ENCODE results near the gene FOXO6. TPM values are rescaled to one million over a fixed set of nuclear protein-coding genes. Genes with fewer than 3 reads are reported as not detected.

FOXO6 gene
- total RNA-seq, 4 donors from 2014 or later, result 3.9 to 20.1 (median 7.6) TPM; not detected in 1

DNA sequence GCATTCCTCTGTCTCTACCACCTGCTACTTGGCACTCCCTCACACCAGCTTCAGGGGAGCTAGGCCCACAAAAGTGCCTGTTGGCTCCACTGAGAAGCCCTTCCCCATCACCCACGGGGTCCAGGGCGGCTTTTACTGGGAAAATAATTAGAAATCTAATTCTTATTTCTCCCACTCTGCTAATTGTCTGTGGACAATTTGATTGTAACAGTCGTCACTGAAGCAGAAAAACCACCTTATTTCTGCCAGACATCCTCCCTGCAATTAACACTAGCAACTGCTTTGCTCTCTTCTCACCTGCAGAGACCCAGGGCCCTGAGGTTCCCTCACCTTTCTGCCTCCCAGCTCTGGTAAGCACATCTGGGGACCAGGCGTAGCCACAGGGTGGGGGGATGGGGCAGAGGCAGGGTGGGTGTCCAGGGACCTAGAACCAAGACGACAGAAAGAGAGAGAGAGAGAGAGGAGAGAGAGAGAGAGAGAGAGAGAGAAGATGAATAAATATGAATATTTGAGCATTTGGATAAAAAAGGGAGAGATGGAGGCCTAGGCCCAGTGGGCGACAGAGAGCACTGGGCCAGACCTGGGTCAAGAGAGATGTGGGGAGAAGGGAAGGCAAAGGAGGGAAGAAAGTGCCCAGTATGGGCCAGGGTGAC is 32.6 kb downstream of the FOXO6 start:
- TF ChIP-seq CTCF (IDR thresholded peaks at IDR 0.05) (no peak), POLR2A (IDR thresholded peaks at IDR 0.05) (no peak)

GRCh38 chr1:41394369-41394744 is 33.1 kb downstream of the FOXO6 start:
- Histone ChIP-seq H3K4me1 (no peaks in the 10 kb centered on the region), H3K36me3 (no peaks in the 10 kb centered on the region), H3K27me3 (no peaks in the 10 kb centered on the region), H3K27ac (no peak overlapping the region), H3K9me3 (no peaks in the 10 kb centered on the region), H3K4me3 (no peak overlapping the region)
- TF ChIP-seq POLR2A (IDR thresholded peaks at IDR 0.05), result no peak
- TF ChIP-seq CTCF (IDR thresholded peaks at IDR 0.05), result no peak
- DNase-seq, result no peak
- intact Hi-C loops (cut with DNase I; ENCODE audit: low total_unique reads), result no loop called here

More for the DNA sequence above, 32.6 kb downstream of the FOXO6 start:
- Histone ChIP-seq H3K36me3 (no peaks in the 10 kb centered on the region), H3K27ac (no peak overlapping the region), H3K27me3 (no peaks in the 10 kb centered on the region), H3K9me3 (no peaks in the 10 kb centered on the region), H3K4me3 (no peak overlapping the region), H3K4me1 (no peaks in the 10 kb centered on the region)
- intact Hi-C loops (cut with DNase I; ENCODE audit: low total_unique reads), result no loop called here
- no peak for DNase-seq

DNA sequence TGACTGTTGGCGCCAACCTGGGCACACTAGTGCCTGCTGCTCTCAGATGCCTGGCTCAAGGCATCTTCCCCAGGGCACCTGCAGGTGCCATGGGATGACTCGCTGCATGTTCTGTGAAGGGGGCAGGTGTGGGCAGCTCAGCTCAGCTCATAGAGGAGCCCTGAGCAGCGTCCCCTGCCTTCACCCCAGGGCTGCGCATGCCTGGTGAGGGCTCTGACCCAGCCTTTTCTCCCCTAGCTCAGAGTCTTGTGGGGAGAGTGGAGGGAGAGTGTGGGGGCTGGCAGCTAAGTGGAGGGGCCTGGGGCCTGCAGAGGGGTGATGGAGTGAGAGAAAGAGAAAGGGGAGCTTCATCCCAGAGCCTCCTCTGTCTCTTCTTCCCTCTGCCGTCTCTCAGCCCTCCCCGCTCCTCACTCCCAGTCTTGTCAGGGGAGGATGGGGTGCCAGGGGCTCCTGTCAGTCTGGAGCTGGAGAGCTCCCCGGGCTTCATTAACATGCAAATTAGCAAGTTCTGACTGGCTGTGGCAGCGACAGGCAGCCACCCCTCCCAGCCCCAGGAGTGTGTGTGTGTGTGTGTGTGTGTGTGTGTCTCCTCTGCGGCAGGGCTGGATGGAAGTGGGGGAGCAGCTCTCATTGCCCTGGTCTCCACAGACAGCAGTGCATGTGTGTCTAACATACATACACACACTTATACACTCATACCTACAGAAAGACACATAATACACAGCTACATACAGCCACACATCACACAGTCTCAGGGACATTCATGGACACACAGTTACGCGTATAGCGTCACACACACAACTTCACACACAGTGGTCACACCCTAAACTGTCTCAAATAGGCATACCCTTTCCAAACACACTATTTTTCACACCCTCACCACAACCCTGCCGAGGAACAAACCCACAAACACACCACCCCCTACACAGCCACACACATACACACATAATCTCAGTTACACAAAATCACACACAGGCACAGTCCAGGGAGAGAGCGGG is 34.0 kb downstream of the FOXO6 start:
- H3K4me1 ChIP-seq, result no peaks in the 10 kb centered on the region
- no peak overlapping the region for H3K4me3 ChIP-seq
- no peak for DNase-seq
- no peak overlapping the region for H3K27ac ChIP-seq
- intact Hi-C loops (cut with DNase I; ENCODE audit: low total_unique reads), result no loop called here
- TF ChIP-seq CTCF (IDR thresholded peaks at IDR 0.05) (no peak), POLR2A (IDR thresholded peaks at IDR 0.05) (no peak)
- no peaks in the 10 kb centered on the region for H3K36me3 ChIP-seq
- no peaks in the 10 kb centered on the region for H3K27me3 ChIP-seq
- no peaks in the 10 kb centered on the region for H3K9me3 ChIP-seq

DNA sequence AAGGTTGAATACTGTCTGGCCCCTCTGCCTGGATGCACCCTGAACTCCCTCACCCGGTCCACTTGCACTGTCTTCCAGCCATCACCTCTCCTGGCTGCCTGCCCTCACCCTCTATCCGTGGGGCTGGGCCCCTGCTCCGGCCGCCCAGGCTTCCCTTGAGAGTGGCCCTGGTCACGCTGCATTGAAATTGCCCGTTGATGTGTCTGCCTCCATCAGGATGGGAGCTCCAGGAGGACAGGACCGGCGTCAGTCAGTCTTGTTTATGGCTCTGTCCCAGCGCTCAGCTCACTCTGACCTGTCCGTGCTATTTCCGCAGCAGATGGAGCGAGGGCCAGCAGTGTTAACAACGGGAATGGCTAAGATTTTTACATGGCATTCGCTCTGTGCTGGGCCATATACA is 34.9 kb downstream of the FOXO6 start:
- no peak for TF ChIP-seq CTCF (IDR thresholded peaks at IDR 0.05)
- TF ChIP-seq POLR2A (IDR thresholded peaks at IDR 0.05), result no peak
- H3K4me1 ChIP-seq, result no peaks in the 10 kb centered on the region
- no peaks in the 10 kb centered on the region for H3K9me3 ChIP-seq
- no peak for DNase-seq
- no peaks in the 10 kb centered on the region for H3K36me3 ChIP-seq
- no peak overlapping the region for H3K27ac ChIP-seq
- no peaks in the 10 kb centered on the region for H3K27me3 ChIP-seq
- H3K4me3 ChIP-seq, result no peak overlapping the region
- intact Hi-C loops (cut with DNase I; ENCODE audit: low total_unique reads), result no loop called here

GRCh38 chr1:41397020-41397419 is 35.8 kb downstream of the FOXO6 start:
- no peak for TF ChIP-seq POLR2A (IDR thresholded peaks at IDR 0.05)
- TF ChIP-seq CTCF (IDR thresholded peaks at IDR 0.05), result no peak
- intact Hi-C loops (cut with DNase I; ENCODE audit: low total_unique reads), result no loop called here

More at GRCh38 chr1:41397020-41397419, 35.8 kb downstream of the FOXO6 start:
- H3K27me3 ChIP-seq, result no peaks in the 10 kb centered on the region
- DNase-seq, result no peak
- H3K4me3 ChIP-seq, result no peak overlapping the region
- H3K27ac ChIP-seq, result no peak overlapping the region
- H3K9me3 ChIP-seq, result no peaks in the 10 kb centered on the region
- no peaks in the 10 kb centered on the region for H3K4me1 ChIP-seq
- H3K36me3 ChIP-seq, result no peaks in the 10 kb centered on the region
